RWPE1 (cell line): ENCODE data around the gene PLXDC2.

Experiments used
- CTCF ChIA-PET: fragments of 350-600 bp; sonication (Branson Sonifier 250); formaldehyde crosslinking; extraction: SDS; loops from one replicate; lab custom pipeline; 2021; lab: Yijun Ruan, JAX
- POLR2A ChIA-PET: fragments of 400-600 bp; formaldehyde crosslinking; extraction: SDS; loops from one replicate; lab custom pipeline; 2020; ENCODE audit warnings: antibody characterized with exemption; ENCODE audit not compliant: low non-redundant PET; lab: Yijun Ruan, JAX
- DNase-seq: peaks from one replicate; pipeline ENCODE4 v3.0.0; 2012; ENCODE audit warnings: low spot score
- H3K27ac ChIP-seq: fragments of 450-650 bp; 2 replicates; pipeline ENCODE4 v1.5.1; 2017
- CTCF ChIP-seq: fragments of 450-650 bp; conservative IDR thresholded peaks from 2 replicates; pipeline ENCODE4 v1.5.1; 2017; ENCODE audit warnings: low read depth, mild to moderate bottlenecking

PLXDC2 gene

GRCh38 chr10:19876570-19876969 lies 60.3 kb downstream of the PLXDC2 start:
- H3K27ac ChIP-seq = no peak overlapping the region
- ChIA-PET POLR2A (no interaction called here), CTCF (no interaction called here)
- no peak for DNase-seq
- TF ChIP-seq CTCF = no peak

- ChIA-PET POLR2A (no interaction called here), CTCF (interaction anchor here (0.6 kb wide), 1 partner anchor 64 kb away, joined by 3 read pairs; no protein-coding TSS in a partner anchor)
- no peak for DNase-seq
- H3K27ac ChIP-seq = no peak overlapping the region
- no peak for TF ChIP-seq CTCF
These were observed 61.4 kb downstream of the PLXDC2 start for GRCh38 chr10:19877466-19878255.

GRCh38 chr10:19882621-19883020 lies 66.4 kb downstream of the PLXDC2 start:
- no peak overlapping the region for H3K27ac ChIP-seq
- POLR2A ChIA-PET = no interaction called here
- CTCF ChIA-PET = no interaction called here
- DNase-seq = no peak
- TF ChIP-seq CTCF = no peak

GRCh38 chr10:19888061-19888660 lies 71.9 kb downstream of the PLXDC2 start:
- ChIA-PET POLR2A (no interaction called here), CTCF (interaction anchor here (0.7 kb wide), 1 partner anchor 289 kb away, joined by 4 read pairs; no protein-coding TSS in a partner anchor)
- no peak for TF ChIP-seq CTCF
- H3K27ac ChIP-seq = no peak overlapping the region
- DNase-seq = no peak

GRCh38 chr10:19889256-19889655 lies 73.0 kb downstream of the PLXDC2 start:
- no peak overlapping the region for H3K27ac ChIP-seq
- no peak for DNase-seq
- TF ChIP-seq CTCF = no peak
- ChIA-PET CTCF (interaction anchor here (0.7 kb wide), 1 partner anchor 20 kb away, joined by 3 read pairs; no protein-coding TSS in a partner anchor), POLR2A (no interaction called here)

GRCh38 chr10:19891429-19891828 lies 75.2 kb downstream of the PLXDC2 start:
- ChIA-PET POLR2A (no interaction called here), CTCF (no interaction called here)
- H3K27ac ChIP-seq = no peak overlapping the region

More at GRCh38 chr10:19891429-19891828, 75.2 kb downstream of the PLXDC2 start:
- TF ChIP-seq CTCF = no peak
- no peak for DNase-seq
